H1 (cell line): Measurements from ENCODE around the gene AP2B1. TPM values are rescaled to one million over a fixed set of nuclear protein-coding genes. Genes with fewer than 3 reads are reported as not detected.

Experiments
- CTCF ChIA-PET: fragments of 300-600 bp; sonication (Branson Sonifier 250); formaldehyde crosslinking; loops from one replicate; lab custom pipeline; 2021; ENCODE audit not compliant: partially characterized antibody; lab: Charles Lee
- POLR2A ChIA-PET: fragments of 300-600 bp; sonication (Branson Sonifier 250); formaldehyde crosslinking; loops from one replicate; lab custom pipeline; 2021; ENCODE audit warnings: inconsistent platforms; ENCODE audit not compliant: partially characterized antibody; lab: Charles Lee
- DNase-seq, 2 experiments: peaks; one replicate each; pipeline versions ENCODE4 v3.0.0 to v3.0.0-alpha.2; 2010 to 2022; ENCODE audit warnings: low spot score in 2 of 2, low read depth in 1 of 2, mixed read lengths in 1 of 2
- FAIRE-seq: peaks from 2 replicates; lab custom pipeline; 2011; peaks lifted over from hg19 to GRCh38; lab: Jason Lieb, UNC
- H2AFZ ChIP-seq: 2 replicates; pipeline ENCODE4 v1.8.1; 2012; ENCODE audit warnings: low read length, inconsistent platforms
- H2AK5ac ChIP-seq: 2 replicates; pipeline ENCODE4 v1.6.1; 2013; ENCODE audit warnings: low read depth, low read length
- H2BK120ac ChIP-seq: replicated peaks from 2 replicates; pipeline ENCODE3; 2013; ENCODE audit warnings: low read depth, low read length, inconsistent platforms
- H2BK12ac ChIP-seq: 2 replicates; pipeline ENCODE4 v1.6.1; 2013; ENCODE audit warnings: low read depth, low read length
- H2BK15ac ChIP-seq: 2 replicates; pipeline ENCODE4 v1.6.1; 2013; ENCODE audit warnings: low read length
- H2BK20ac ChIP-seq: 2 replicates; pipeline ENCODE4 v1.6.1; 2013; ENCODE audit warnings: low read length
- H2BK5ac ChIP-seq: 2 replicates; pipeline ENCODE4 v1.6.1; 2013; ENCODE audit warnings: low read depth, low read length
- H3K14ac ChIP-seq: 2 replicates; pipeline ENCODE4 v1.6.1; 2013; ENCODE audit warnings: inconsistent platforms; ENCODE audit not compliant: insufficient read length
- H3K18ac ChIP-seq: 2 replicates; pipeline ENCODE4 v1.6.1; 2013; ENCODE audit warnings: low read length; ENCODE audit errors: extremely low read depth
- H3K23ac ChIP-seq: 2 replicates; pipeline ENCODE4 v1.6.1; 2013; ENCODE audit warnings: inconsistent platforms; ENCODE audit not compliant: insufficient read length
- H3K23me2 ChIP-seq: 2 replicates; pipeline ENCODE4 v1.6.1; 2013; ENCODE audit warnings: low read depth, low read length
- H3K27ac ChIP-seq: 2 replicates; pipeline ENCODE4 v1.6.1; 2011; ENCODE audit warnings: low read depth, low read length, inconsistent platforms
- H3K27me3 ChIP-seq, 4 experiments: replicated peaks in 1 of 4; 1 replicate in 1 of 4; 2 replicates in 3 of 4; pipeline versions ENCODE4 v1.6.1 to v1.8.1; 2011 to 2013; ENCODE audit warnings: low read length in 3 of 4, mild to moderate bottlenecking in 3 of 4, inconsistent platforms in 2 of 4, mixed read lengths in 2 of 4, moderate library complexity in 1 of 4; ENCODE audit not compliant: control insufficient read depth in 3 of 4, insufficient read depth in 3 of 4; ENCODE audit errors: extremely low read depth in 1 of 4
- H3K36me3 ChIP-seq, 4 experiments: 2 replicates each; pipeline versions ENCODE4 v1.6.1 to v1.8.1; 2011 to 2013; ENCODE audit warnings: mild to moderate bottlenecking in 4 of 4, low read length in 3 of 4, moderate library complexity in 2 of 4, control low read depth in 1 of 4, inconsistent platforms in 1 of 4; ENCODE audit not compliant: insufficient read depth in 4 of 4, control insufficient read depth in 2 of 4
- H3K4ac ChIP-seq: replicated peaks from 2 replicates; pipeline ENCODE3; 2013; ENCODE audit warnings: low read length, low read depth, mixed read lengths, inconsistent platforms; ENCODE audit not compliant: insufficient read length
- H3K4me1 ChIP-seq, 4 experiments: replicated peaks in 1 of 4; 1 replicate in 1 of 4; 2 replicates in 3 of 4; pipeline versions ENCODE4 v1.6.1 to v1.8.1; 2011 to 2013; ENCODE audit warnings: low read length in 3 of 4, inconsistent platforms in 2 of 4, mixed read lengths in 1 of 4; ENCODE audit not compliant: insufficient read depth in 4 of 4, control insufficient read depth in 3 of 4
- H3K4me2 ChIP-seq, 2 experiments: 2 replicates each; pipeline versions ENCODE4 v1.6.1 to v1.8.1; 2011 to 2013; ENCODE audit warnings: low read depth in 2 of 2, low read length in 2 of 2, control low read depth in 1 of 2, inconsistent platforms in 1 of 2, mild to moderate bottlenecking in 1 of 2; ENCODE audit not compliant: insufficient read depth in 1 of 2
- H3K4me3 ChIP-seq, 4 experiments: fragments of 200-600, 300-600 bp in 1 of 4; sonication (generic), shearing (Covaris generic), sonication (Bioruptor Twin) in 1 of 4; 2 replicates each; pipeline versions ENCODE4 v1.5.1 to v1.8.1; 2011 to 2016; ENCODE audit warnings: low read length in 4 of 4, low read depth in 3 of 4, control low read depth in 2 of 4, inconsistent platforms in 2 of 4, mild to moderate bottlenecking in 2 of 4, mixed read lengths in 1 of 4, moderate library complexity in 1 of 4; ENCODE audit not compliant: insufficient read depth in 2 of 4; ENCODE audit errors: extremely low read depth in 1 of 4
- H3K56ac ChIP-seq: replicated peaks from 2 replicates; pipeline ENCODE3; 2013; ENCODE audit warnings: low read depth, mild to moderate bottlenecking, mixed read lengths, low read length, inconsistent platforms; ENCODE audit not compliant: insufficient read length
- H3K79me1 ChIP-seq: 2 replicates; pipeline ENCODE4 v1.6.1; 2013; ENCODE audit warnings: low read depth, low read length, control low read depth
- H3K79me2 ChIP-seq, 2 experiments: 2 replicates each; pipeline versions ENCODE4 v1.6.1 to v1.8.1; 2012 to 2013; ENCODE audit warnings: low read length in 2 of 2, mild to moderate bottlenecking in 2 of 2, inconsistent platforms in 1 of 2; ENCODE audit not compliant: insufficient read depth in 2 of 2, control insufficient read depth in 1 of 2
- H3K9ac ChIP-seq, 4 experiments: replicated peaks in 1 of 4; 1 replicate in 1 of 4; 2 replicates in 3 of 4; pipeline versions ENCODE4 v1.6.1 to v1.8.1; 2011 to 2013; ENCODE audit warnings: low read depth in 3 of 4, low read length in 3 of 4, control low read depth in 2 of 4, mild to moderate bottlenecking in 2 of 4, moderate library complexity in 2 of 4, inconsistent platforms in 1 of 4; ENCODE audit errors: extremely low read depth in 1 of 4
- H3K9me3 ChIP-seq, 2 experiments: 2 replicates each; pipeline versions ENCODE4 v1.6.1 to v1.8.1; 2012 to 2013; ENCODE audit warnings: mild to moderate bottlenecking in 2 of 2, moderate library complexity in 2 of 2, control low read depth in 1 of 2, inconsistent platforms in 1 of 2, low read depth in 1 of 2, low read length in 1 of 2, mixed read lengths in 1 of 2; ENCODE audit not compliant: insufficient read depth in 2 of 2
- H4K20me1 ChIP-seq, 2 experiments: replicated peaks in 1 of 2; 2 replicates each; pipeline versions ENCODE3 to v1.8.1; 2011 to 2013; ENCODE audit warnings: inconsistent platforms in 2 of 2, low read length in 2 of 2, mild to moderate bottlenecking in 1 of 2; ENCODE audit not compliant: insufficient read depth in 2 of 2, control insufficient read depth in 1 of 2
- H4K5ac ChIP-seq: 2 replicates; pipeline ENCODE4 v1.6.1; 2013; ENCODE audit warnings: low read length, low read depth, mixed read lengths, inconsistent platforms; ENCODE audit not compliant: insufficient read length
- H4K8ac ChIP-seq: 2 replicates; pipeline ENCODE4 v1.8.0; 2013; ENCODE audit warnings: mild to moderate bottlenecking, moderate library complexity, low read length, inconsistent platforms; ENCODE audit not compliant: insufficient read depth; ENCODE audit errors: extremely low read depth
- H4K91ac ChIP-seq: replicated peaks from 2 replicates; pipeline ENCODE3; 2013; ENCODE audit warnings: low read length, mixed read lengths, inconsistent platforms; ENCODE audit not compliant: insufficient read length
- CBX5 ChIP-seq: fragments of 300-800, 300-1000 bp; sonication (generic); IDR thresholded peaks from 2 replicates; pipeline ENCODE4 v1.7.1; 2016; ENCODE audit warnings: antibody characterized with exemption, low read length, low read depth
- CBX8 ChIP-seq: fragments of 300-800, 300-1000 bp; sonication (generic); IDR thresholded peaks from 2 replicates; pipeline ENCODE4 v1.7.1; 2016; ENCODE audit warnings: low read depth, low read length, borderline replicate concordance
- CHD1 ChIP-seq: IDR thresholded peaks from 2 replicates; pipeline ENCODE4 v1.6.1; 2012; ENCODE audit warnings: low read depth, low read length, improper control_type of control experiment
- CHD2 ChIP-seq: IDR thresholded peaks from 2 replicates; pipeline ENCODE4 v1.6.1; 2012; ENCODE audit warnings: low read length, improper control_type of control experiment
- CTBP2 ChIP-seq: IDR thresholded peaks from 2 replicates; pipeline ENCODE4 v1.7.0; 2011; ENCODE audit warnings: borderline replicate concordance, mild to moderate bottlenecking, moderate library complexity, mixed read lengths, low read length; ENCODE audit not compliant: insufficient read depth, insufficient read length
- RAD21 ChIP-seq, 2 experiments: IDR thresholded peaks in 1 of 2; conservative IDR thresholded peaks in 1 of 2; 2 replicates each; pipeline ENCODE4 v1.6.1; 2011; ENCODE audit warnings: low read depth in 2 of 2, low read length in 2 of 2, improper control_type of control experiment in 1 of 2, inconsistent platforms in 1 of 2, mild to moderate bottlenecking in 1 of 2, moderate library complexity in 1 of 2
- RBBP5 ChIP-seq: IDR thresholded peaks from 2 replicates; pipeline ENCODE4 v1.7.1; 2012; ENCODE audit warnings: low read depth, mild to moderate bottlenecking, inconsistent platforms, low read length, moderate library complexity, borderline replicate concordance
- SIRT6 ChIP-seq: IDR thresholded peaks from one replicate; pipeline ENCODE4 v1.7.1; 2012; ENCODE audit warnings: low read length, inconsistent platforms
- SP1 ChIP-seq: IDR thresholded peaks from 2 replicates; pipeline ENCODE4 v1.6.1; 2011; ENCODE audit warnings: low read depth, low read length
- SP2 ChIP-seq: IDR thresholded peaks from 2 replicates; pipeline ENCODE4 v1.6.1; 2012; ENCODE audit warnings: mild to moderate bottlenecking, low read length, inconsistent platforms
- TBP ChIP-seq: IDR thresholded peaks from 2 replicates; pipeline ENCODE4 v1.6.1; 2011; ENCODE audit warnings: low read depth, low read length, improper control_type of control experiment
- YY1 ChIP-seq: IDR thresholded peaks from 2 replicates; pipeline ENCODE4 v1.6.1; 2011; ENCODE audit warnings: low read depth, mild to moderate bottlenecking, low read length
- ZNF274 ChIP-seq: IDR thresholded peaks from 2 replicates; pipeline ENCODE4 v1.7.0; 2012; ENCODE audit warnings: low read length, borderline replicate concordance; ENCODE audit errors: extremely low read depth
- WGBS, 2 experiments: shearing (Covaris generic) in 1 of 2; methylation state at CpG; one replicate each; pipeline versions ENCODE4 v1.1.6 to v1.1.7; 2013 to 2015; ENCODE audit warnings: low lambda C conversion rate in 2 of 2, mixed read lengths in 2 of 2, inconsistent platforms in 1 of 2, low coverage in 1 of 2, missing lambda C conversion rate in 1 of 2; ENCODE audit not compliant: insufficient replicate concordance in 2 of 2, insufficient coverage in 1 of 2, insufficient read length in 1 of 2; ENCODE audit errors: extremely low coverage in 1 of 2, missing lambda C conversion rate in 1 of 2; 5-methylcytosine and 5-hydroxymethylcytosine counted together
- polyA plus RNA-seq, 7 experiments: library from polyadenylated mRNA; depleted of rRNA in 3 of 7; stranded (reverse) in 5 of 7; unstranded in 2 of 7; fragments of >200 nt in 5 of 7; fragments of 200-250 nt in 2 of 7; gene quantifications; 1 replicate in 5 of 7; 2 replicates in 1 of 7; 4 replicates in 1 of 7; pipeline versions ENCODE4 v1.2.1 to v1.2.3, GENCODE V29; 2011 to 2013; ENCODE audit warnings: missing spikeins in 2 of 7, mixed read lengths in 2 of 7
- total RNA-seq: library from RNA; stranded (reverse); fragmentation: NEBNext Ultra II Directional; extraction: Animal tissue kit (Norgen Biotek cat#: 25700); gene quantifications from 2 replicates; pipeline ENCODE4 v1.2.1, GENCODE V29; 2021

AP2B1 gene
- total and polyA plus RNA-seq, 2 of the 8 experiments (the other 6 are each of a cell fraction or from before 2014, with no cell fraction given), result 95.5 to 199 TPM

DNA sequence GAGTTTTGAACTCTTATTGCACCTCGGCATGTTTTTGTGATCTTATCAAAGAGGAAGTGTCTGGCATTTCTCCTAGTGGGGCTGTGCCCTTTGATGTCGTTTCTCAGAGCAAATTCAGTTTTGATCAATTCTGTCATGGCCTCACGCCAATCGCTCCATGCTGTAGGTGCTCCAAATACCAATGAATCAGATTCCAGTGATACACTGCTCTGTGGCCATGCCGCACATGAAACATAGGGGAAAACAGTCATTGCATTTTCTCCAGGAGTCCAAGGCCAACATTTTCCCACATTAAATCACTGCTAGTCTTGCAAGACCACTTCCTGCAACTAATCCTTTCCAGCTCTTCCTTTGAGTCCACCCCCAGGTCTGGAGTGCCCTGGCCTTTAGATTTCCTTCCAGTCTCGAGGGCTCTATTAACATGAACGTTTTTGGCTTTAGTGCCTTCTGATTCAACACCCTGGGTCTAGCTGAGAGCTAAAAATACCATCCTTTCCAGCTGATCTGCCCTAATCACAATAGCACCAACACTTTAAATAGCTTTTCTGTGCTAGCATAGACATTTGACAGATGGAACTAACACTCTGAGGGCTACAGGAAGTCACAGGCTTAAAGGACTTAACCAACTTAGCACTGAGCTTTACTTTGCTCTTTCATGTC is 126.1 kb downstream of the AP2B1 start:
- Histone ChIP-seq H3K9ac (no peak overlapping the region), H3K27me3 (no peaks in the 10 kb centered on the region), H2BK12ac (no peak overlapping the region), H2AK5ac (no peak overlapping the region), H3K23ac (no peak overlapping the region), H3K4ac (no peak overlapping the region), H2BK120ac (no peak overlapping the region), H2BK20ac (no peak overlapping the region), H3K23me2 (no peaks in the 10 kb centered on the region), H3K79me2 (no peaks in the 10 kb centered on the region), H3K18ac (no peak overlapping the region), H3K56ac (no peak overlapping the region), H3K27ac (no peak overlapping the region), H2BK15ac (no peak overlapping the region), H4K91ac (no peak overlapping the region), H4K20me1 (peaks cover 0 to 7% of the 10 kb centered on the region in 2 experiments), H3K36me3 (peaks cover 0 to 40% (median 16%) of the 10 kb centered on the region in 4 experiments; a peak in 6 of 8 replicates), H2BK5ac (no peak overlapping the region), H3K4me1 (no peaks in the 10 kb centered on the region), H3K79me1 (no peaks in the 10 kb centered on the region), H3K4me2 (no peak overlapping the region), H3K14ac (no peak overlapping the region), H3K4me3 (no peak overlapping the region), H4K8ac (no peak overlapping the region), H4K5ac (no peak overlapping the region), H2AFZ (no peak overlapping the region), H3K9me3 (no peaks in the 10 kb centered on the region)
- POLR2A ChIA-PET, result interaction anchor here (1.3 kb wide), 1 partner anchor 9 kb away, joined by 4 read pairs; no protein-coding TSS in a partner anchor
- 86% methylated on average over 7 of the region's 7 CpGs; no CpG with 5 or more reads in 1 of the 2 experiments for WGBS, 2 experiments
- DNase-seq (no peak), FAIRE-seq (no peak)
- CTCF ChIA-PET, result interaction anchor here (1.2 to 1.3 kb wide), 2 partner anchors 32 to 35 kb away, joined by 3 read pairs; no protein-coding TSS in a partner anchor
- no peak for TF ChIP-seq RBBP5
- TF ChIP-seq CHD2, result no peak
- TF ChIP-seq SP1, result no peak
- TF ChIP-seq CBX8, result no peak
- no peak for TF ChIP-seq ZNF274
- no peak for TF ChIP-seq SP2
- TF ChIP-seq CHD1, result no peak
- TF ChIP-seq YY1, result no peak
- TF ChIP-seq CTBP2, result no peak
- TF ChIP-seq TBP, result no peak
- TF ChIP-seq SIRT6, result no peak
- no peak for TF ChIP-seq RAD21 (IDR thresholded peaks at IDR 0.05 in 1 of 2, conservative IDR thresholded peaks at IDR 0.05 in 1 of 2; ENCODE audit: low read depth in 2 of 2, low read length in 2 of 2)
- TF ChIP-seq CBX5, result no peak
